Measurements from ENCODE around the gene LBX2. TPM values are rescaled to one million over a fixed set of nuclear protein-coding genes. Genes with fewer than 3 reads are reported as not detected.

Gene LBX2
- total and polyA plus RNA-seq, 9 of the 15 experiments (the other 6 are each of a cell fraction or from before 2014, with no cell fraction given): 0.39 to 6.2 (median 1.8) TPM; not detected in 1

GRCh38 chr2:74502147-74502719, 2.8 kb upstream of the LBX2 start (continued):
- TF ChIP-seq ZNF197 (CRISPR knock-in tag; IDR thresholded peaks at IDR 0.05; ENCODE audit: low read depth): no peak
- no peak for TF ChIP-seq TCF15 (CRISPR knock-in tag; IDR thresholded peaks at IDR 0.05)
- TF ChIP-seq PHB (CRISPR knock-in tag; IDR thresholded peaks at IDR 0.05): no peak
- no peak for TF ChIP-seq ZNF217 (CRISPR knock-in tag; IDR thresholded peaks at IDR 0.05)
- no peak for TF ChIP-seq ZNF740 (CRISPR knock-in tag; IDR thresholded peaks at IDR 0.05)
- peak in 1 of 2 experiments; percentile 23; a peak in 1 of 4 replicates for TF ChIP-seq ZNF740 (tag; IDR thresholded peaks at IDR 0.05)
- TF ChIP-seq MBD2 (IDR thresholded peaks at IDR 0.05; ENCODE audit: borderline replicate concordance, low read depth): no peak
- TF ChIP-seq TSC22D4 (tag; IDR thresholded peaks at IDR 0.05): no peak
- TF ChIP-seq PRMT5 (CRISPR knock-in tag; IDR thresholded peaks at IDR 0.05): no peak
- no peak for TF ChIP-seq SRF (CRISPR knock-in tag; IDR thresholded peaks at IDR 0.05)
- TF ChIP-seq NR0B1 (IDR thresholded peaks at IDR 0.05; ENCODE audit: partially characterized antibody): no peak
- no peak for TF ChIP-seq KAT2B (IDR thresholded peaks at IDR 0.05; ENCODE audit: low read depth, low read length)
- no peak for TF ChIP-seq CHD2 (IDR thresholded peaks at IDR 0.05; ENCODE audit: low read depth, low read length)
- TF ChIP-seq EP300 (IDR thresholded peaks at IDR 0.05; ENCODE audit: low read length): no peak
- no peak for TF ChIP-seq THAP12 (CRISPR knock-in tag; IDR thresholded peaks at IDR 0.05)
- TF ChIP-seq ZBTB17 (CRISPR knock-in tag; IDR thresholded peaks at IDR 0.05): no peak
- no peak for TF ChIP-seq CEBPZ (IDR thresholded peaks at IDR 0.05; ENCODE audit: borderline replicate concordance, low read depth, low read length)
- no peak for TF ChIP-seq RFX1 (IDR thresholded peaks at IDR 0.05)
- TF ChIP-seq ETS2 (tag; IDR thresholded peaks at IDR 0.05; ENCODE audit: borderline replicate concordance, poor library complexity, severe bottlenecking): no peak
- no peak for TF ChIP-seq SLC30A9 (CRISPR knock-in tag; IDR thresholded peaks at IDR 0.05)
- TF ChIP-seq ZNF830 (CRISPR knock-in tag; IDR thresholded peaks at IDR 0.05): no peak

Data from K562 (cell line).